H9 (cell line): ENCODE data around the gene XPNPEP2. TPM values are rescaled to one million over a fixed set of nuclear protein-coding genes. Genes with fewer than 3 reads are reported as not detected.

Experiments used
- DNase-seq: peaks from one replicate; pipeline ENCODE4 v3.0.0-alpha.2; 2017
- H2AFZ ChIP-seq: one replicate; pipeline ENCODE4 v1.6.1; 2013; ENCODE audit warnings: mild to moderate bottlenecking, low read length, control low read depth, moderate library complexity
- H2AK5ac ChIP-seq: 2 replicates; pipeline ENCODE4 v1.6.1; 2013; ENCODE audit warnings: low read length, control low read depth, mixed read lengths; ENCODE audit not compliant: insufficient read length
- H2BK120ac ChIP-seq: one replicate; pipeline ENCODE4 v1.6.1; 2013; ENCODE audit warnings: low read depth, mild to moderate bottlenecking, low read length, control low read depth, inconsistent platforms; ENCODE audit not compliant: poor library complexity, severe bottlenecking
- H2BK12ac ChIP-seq: 2 replicates; pipeline ENCODE4 v1.6.1; 2013; ENCODE audit warnings: low read length, control low read depth, mixed read lengths, low read depth; ENCODE audit not compliant: insufficient read length
- H2BK15ac ChIP-seq: 2 replicates; pipeline ENCODE4 v1.6.1; 2013; ENCODE audit warnings: low read depth, low read length, control low read depth
- H2BK20ac ChIP-seq: one replicate; pipeline ENCODE4 v1.6.1; 2013; ENCODE audit warnings: low read depth, mild to moderate bottlenecking, low read length, control low read depth, inconsistent platforms; ENCODE audit not compliant: poor library complexity, severe bottlenecking
- H2BK5ac ChIP-seq: 2 replicates; pipeline ENCODE4 v1.6.1; 2013; ENCODE audit warnings: low read length, control low read depth, mixed read lengths; ENCODE audit not compliant: insufficient read length
- H3K14ac ChIP-seq: 2 replicates; pipeline ENCODE4 v1.6.1; 2013; ENCODE audit warnings: low read length, control low read depth; ENCODE audit not compliant: insufficient read depth
- H3K18ac ChIP-seq: 2 replicates; pipeline ENCODE4 v1.6.1; 2013; ENCODE audit warnings: low read depth, mild to moderate bottlenecking, mixed read lengths, low read length, control low read depth; ENCODE audit not compliant: insufficient read length
- H3K23ac ChIP-seq: 2 replicates; pipeline ENCODE4 v1.6.1; 2013; ENCODE audit warnings: low read length, control low read depth, mixed read lengths, low read depth; ENCODE audit not compliant: insufficient read length
- H3K23me2 ChIP-seq: 2 replicates; pipeline ENCODE4 v1.6.1; 2013; ENCODE audit warnings: low read depth, mild to moderate bottlenecking, mixed read lengths, low read length, control low read depth; ENCODE audit not compliant: insufficient read length, poor library complexity, severe bottlenecking
- H3K27ac ChIP-seq: 2 replicates; pipeline ENCODE4 v1.5.1; 2013; ENCODE audit warnings: low read length, control low read depth, mixed read lengths, low read depth; ENCODE audit not compliant: insufficient read length
- H3K27me3 ChIP-seq: 2 replicates; pipeline ENCODE4 v1.6.1; 2013; ENCODE audit warnings: low read length, control low read depth, inconsistent platforms; ENCODE audit not compliant: insufficient read depth
- H3K4ac ChIP-seq: 2 replicates; pipeline ENCODE4 v1.6.1; 2013; ENCODE audit warnings: low read depth, mild to moderate bottlenecking, control low read depth, inconsistent platforms, low read length, moderate library complexity
- H3K4me1 ChIP-seq: 2 replicates; pipeline ENCODE4 v1.6.1; 2013; ENCODE audit warnings: low read length, control low read depth, inconsistent platforms; ENCODE audit not compliant: insufficient read depth
- H3K4me2 ChIP-seq: 2 replicates; pipeline ENCODE4 v1.6.1; 2013; ENCODE audit warnings: low read length, control low read depth, mixed read lengths; ENCODE audit not compliant: insufficient read length, insufficient read depth
- H3K56ac ChIP-seq: 2 replicates; pipeline ENCODE4 v1.6.1; 2013; ENCODE audit warnings: low read depth, mild to moderate bottlenecking, mixed read lengths, low read length, control low read depth; ENCODE audit not compliant: insufficient read length
- H3K79me1 ChIP-seq: 2 replicates; pipeline ENCODE4 v1.6.1; 2013; ENCODE audit warnings: low read depth, mild to moderate bottlenecking, moderate library complexity, low read length, control low read depth, inconsistent platforms; ENCODE audit not compliant: insufficient read depth, poor library complexity, severe bottlenecking
- H3K79me2 ChIP-seq: 2 replicates; pipeline ENCODE4 v1.6.1; 2013; ENCODE audit warnings: low read length, control low read depth, inconsistent platforms; ENCODE audit not compliant: insufficient read depth
- H3K9ac ChIP-seq: 2 replicates; pipeline ENCODE4 v1.6.1; 2013; ENCODE audit warnings: low read length, control low read depth, mixed read lengths; ENCODE audit not compliant: insufficient read length; ENCODE audit errors: extremely low read depth
- H3K9me3 ChIP-seq: one replicate; pipeline ENCODE4 v1.6.1; 2013; ENCODE audit warnings: low read depth, low read length, inconsistent platforms; ENCODE audit not compliant: control insufficient read depth
- H3T11ph ChIP-seq: one replicate; pipeline ENCODE4 v1.6.1; 2013; ENCODE audit warnings: mild to moderate bottlenecking, low read length, control low read depth, inconsistent platforms
- H4K20me1 ChIP-seq: one replicate; pipeline ENCODE4 v1.6.1; 2013; ENCODE audit not compliant: control insufficient read depth, insufficient read length, insufficient read depth
- H4K5ac ChIP-seq: 2 replicates; pipeline ENCODE4 v1.6.1; 2013; ENCODE audit warnings: low read depth, mild to moderate bottlenecking, mixed read lengths, low read length, control low read depth; ENCODE audit not compliant: insufficient read length
- H4K8ac ChIP-seq: replicated peaks from 2 replicates; pipeline ENCODE4 v1.6.1; 2013; ENCODE audit warnings: low read length, control low read depth, mixed read lengths, low read depth; ENCODE audit not compliant: insufficient read length
- H4K91ac ChIP-seq: 2 replicates; pipeline ENCODE4 v1.6.1; 2013; ENCODE audit warnings: low read depth, mild to moderate bottlenecking, moderate library complexity, mixed read lengths, low read length, control low read depth; ENCODE audit not compliant: insufficient read length
- H3K27ac Mint-ChIP-seq, 3 experiments: 2 replicates in 2 of 3; 3 replicates in 1 of 3; pipeline ENCODE4 v1.8.0; 2020 to 2021; ENCODE audit warnings: mixed read lengths in 3 of 3, mild to moderate bottlenecking in 1 of 3, moderate library complexity in 1 of 3
- H3K27me3 Mint-ChIP-seq: 2 replicates; pipeline ENCODE4 v1.8.0; 2021; ENCODE audit warnings: low read depth, mild to moderate bottlenecking, moderate library complexity, mixed read lengths
- H3K36me3 Mint-ChIP-seq, 3 experiments: 2 replicates in 2 of 3; 3 replicates in 1 of 3; pipeline ENCODE4 v1.8.0; 2020 to 2021; ENCODE audit warnings: low read depth in 3 of 3, mixed read lengths in 3 of 3; ENCODE audit not compliant: insufficient read depth in 1 of 3
- H3K4me1 Mint-ChIP-seq, 2 experiments: 2 replicates each; pipeline ENCODE4 v1.8.0; 2020; ENCODE audit warnings: mixed read lengths in 2 of 2
- H3K4me3 Mint-ChIP-seq, 2 experiments: 2 replicates in 1 of 2; 3 replicates in 1 of 2; pipeline ENCODE4 v1.8.0; 2020 to 2021; ENCODE audit warnings: mild to moderate bottlenecking in 2 of 2, mixed read lengths in 2 of 2, moderate library complexity in 1 of 2
- H3K9me3 Mint-ChIP-seq, 2 experiments: 2 replicates in 1 of 2; 3 replicates in 1 of 2; pipeline ENCODE4 v1.8.0; 2020; ENCODE audit warnings: mild to moderate bottlenecking in 2 of 2, mixed read lengths in 2 of 2, moderate library complexity in 1 of 2
- WGBS: extraction: QIAGEN DNeasy Blood & Tissue Kit; methylation state at CpG from one replicate; pipeline ENCODE4 v1.1.7; 2013; ENCODE audit warnings: missing lambda C conversion rate, low lambda C conversion rate, mixed read lengths; ENCODE audit not compliant: insufficient read length; ENCODE audit errors: extremely low coverage; 5-methylcytosine and 5-hydroxymethylcytosine counted together
- total RNA-seq: library from RNA; stranded (reverse); gene quantifications from 2 replicates; pipeline ENCODE4 v1.2.1, GENCODE V29; 2021
- TF ChIP-seq, protein P1 (sequence below): fragments of 200-600 bp; sonication (generic); conservative IDR thresholded peaks from 3 replicates; pipeline ENCODE4 v1.8.0; 2021; ENCODE audit warnings: antibody characterized with exemption, mild to moderate bottlenecking

XPNPEP2 gene
- total RNA-seq, 1 experiment from 2014 or later = 0.11 TPM

DNA sequence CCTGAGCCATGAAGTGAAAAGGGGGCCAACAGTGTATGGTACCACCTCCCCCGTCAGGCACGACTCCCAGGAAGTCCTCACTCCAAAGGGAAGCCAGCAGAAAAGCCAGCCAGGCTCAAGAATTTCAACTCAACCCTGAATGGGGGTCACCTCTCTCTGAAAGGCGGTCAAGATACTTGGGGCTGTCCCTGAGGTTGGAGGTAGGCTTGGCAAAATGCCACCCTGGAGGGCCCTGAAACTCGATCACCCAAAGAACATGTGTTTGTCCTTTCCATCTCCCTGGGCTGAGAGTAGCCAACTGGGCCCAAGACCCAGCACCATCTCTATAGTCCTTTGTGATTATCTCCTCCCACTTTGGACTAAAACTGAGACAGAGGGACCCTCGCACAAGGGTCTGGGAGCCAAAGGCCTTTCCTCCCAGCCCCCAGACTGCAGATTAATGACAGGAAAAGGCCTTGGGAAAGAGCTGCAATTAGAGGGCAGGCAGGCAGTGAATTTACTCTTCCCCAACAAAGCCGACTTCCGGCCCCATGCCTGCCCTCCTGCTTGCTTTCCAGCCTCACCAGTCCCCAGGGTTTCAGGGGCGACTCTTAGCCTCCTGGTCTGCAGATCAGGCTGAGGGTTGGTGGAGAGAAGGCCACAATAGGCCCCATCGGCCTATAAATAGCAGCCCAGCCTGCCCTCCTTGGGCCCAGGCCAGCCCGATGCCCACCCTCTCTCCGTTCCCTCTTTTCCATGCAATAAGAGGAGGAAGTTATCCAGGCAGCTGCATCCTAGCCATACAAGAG is 46.6 kb downstream of the XPNPEP2 start:
- Histone ChIP-seq H3K9me3 (no peaks in the 10 kb centered on the region), H3K23ac (no peak overlapping the region), H3K79me1 (no peaks in the 10 kb centered on the region), H2BK20ac (no peak overlapping the region), H3K4ac (no peak overlapping the region), H2BK12ac (no peak overlapping the region), H3K79me2 (no peaks in the 10 kb centered on the region), H3K56ac (no peak overlapping the region), H3K4me1 (no peaks in the 10 kb centered on the region; the same call in 1 of the 2 replicates), H3K27me3 (no peaks in the 10 kb centered on the region), H2BK5ac (no peak overlapping the region), H4K8ac (no peak overlapping the region), H2BK15ac (no peak overlapping the region), H3K4me2 (no peak overlapping the region), H2AFZ (no peak overlapping the region), H4K91ac (no peak overlapping the region), H3T11ph (no peak overlapping the region), H2AK5ac (no peak overlapping the region), H3K18ac (no peak overlapping the region), H4K20me1 (no peaks in the 10 kb centered on the region), H3K14ac (no peak overlapping the region), H3K23me2 (no peaks in the 10 kb centered on the region), H2BK120ac (no peak overlapping the region), H3K9ac (no peak overlapping the region), H4K5ac (no peak overlapping the region), H3K27ac (no peak overlapping the region)
- DNase-seq = no peak
- peaks cover 0 to 6% (median 0%) of the 10 kb centered on the region in 3 experiments; a peak in 1 of 7 replicates for H3K36me3 Mint-ChIP-seq
- no CpG with 5 or more reads among the region's 11 CpGs for WGBS
- no peak overlapping the region for H3K27ac Mint-ChIP-seq
- H3K4me3 Mint-ChIP-seq = no peak overlapping the region
- H3K4me1 Mint-ChIP-seq = no peaks in the 10 kb centered on the region; a peak in 1 of 4 replicates
- peaks cover 0 to 54% of the 10 kb centered on the region in 2 experiments; a peak in 2 of 5 replicates for H3K9me3 Mint-ChIP-seq
- TF ChIP-seq, protein P1, sequence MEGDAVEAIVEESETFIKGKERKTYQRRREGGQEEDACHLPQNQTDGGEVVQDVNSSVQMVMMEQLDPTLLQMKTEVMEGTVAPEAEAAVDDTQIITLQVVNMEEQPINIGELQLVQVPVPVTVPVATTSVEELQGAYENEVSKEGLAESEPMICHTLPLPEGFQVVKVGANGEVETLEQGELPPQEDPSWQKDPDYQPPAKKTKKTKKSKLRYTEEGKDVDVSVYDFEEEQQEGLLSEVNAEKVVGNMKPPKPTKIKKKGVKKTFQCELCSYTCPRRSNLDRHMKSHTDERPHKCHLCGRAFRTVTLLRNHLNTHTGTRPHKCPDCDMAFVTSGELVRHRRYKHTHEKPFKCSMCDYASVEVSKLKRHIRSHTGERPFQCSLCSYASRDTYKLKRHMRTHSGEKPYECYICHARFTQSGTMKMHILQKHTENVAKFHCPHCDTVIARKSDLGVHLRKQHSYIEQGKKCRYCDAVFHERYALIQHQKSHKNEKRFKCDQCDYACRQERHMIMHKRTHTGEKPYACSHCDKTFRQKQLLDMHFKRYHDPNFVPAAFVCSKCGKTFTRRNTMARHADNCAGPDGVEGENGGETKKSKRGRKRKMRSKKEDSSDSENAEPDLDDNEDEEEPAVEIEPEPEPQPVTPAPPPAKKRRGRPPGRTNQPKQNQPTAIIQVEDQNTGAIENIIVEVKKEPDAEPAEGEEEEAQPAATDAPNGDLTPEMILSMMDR = no peak
- H3K27me3 Mint-ChIP-seq = peaks cover 9% of the 10 kb centered on the region
